GM12878 (cell line): ENCODE measurements around the gene CNTN6. TPM values are rescaled to one million over a fixed set of nuclear protein-coding genes. Genes with fewer than 3 reads are reported as not detected.

Experiments
- polyA plus RNA-seq, 11 experiments: library from polyadenylated mRNA; depleted of rRNA in 4 of 11; unstranded in 6 of 11; stranded (reverse) in 5 of 11; fragments of >200 nt; fragmentation: Nextera tagmentation in 4 of 11; fragmentation: Illumina TruSeq in 1 of 11; extraction: Ambion mirVana in 4 of 11; extraction: Trizol in 1 of 11; gene quantifications; 1 replicate in 1 of 11; 2 replicates in 10 of 11; pipeline versions ENCODE4 v1.2.1 to v1.2.3, GENCODE V29; 2011 to 2016; ENCODE audit warnings: inconsistent platforms in 2 of 11, missing spikeins in 2 of 11, low read depth in 1 of 11
- small RNA-seq: library from RNA; depleted of rRNA; stranded (forward); fragments of <200 nt; gene quantifications from one replicate; pipeline ENCODE3, GENCODE V24; 2014
- total RNA-seq, 4 experiments: library from RNA; depleted of rRNA in 3 of 4; stranded (reverse); fragments of >200 nt in 3 of 4; fragmentation: Illumina TruSeq in 1 of 4; extraction: Trizol in 1 of 4; gene quantifications; 2 replicates each; pipeline versions ENCODE4 v1.2.1 to v1.2.3, GENCODE V29; 2013 to 2021

Gene CNTN6
- total and polyA plus RNA-seq, 10 of the 15 experiments (the other 5 are each of a cell fraction or from before 2014, with no cell fraction given) = not detected

Small RNAs within 50 kb of the gene (small RNA-seq; reads per million reads assigned to genes)
- not detected for gene CRB3P1
- not detected for gene RN7SL120P
